C1 segment of cervical spinal cord (tissue), 14 donors: ENCODE data around the gene SMIM20.
"Not testable (repeated sequence)": the region's sequence is repeated elsewhere in the genome, so short reads cannot be mapped to it uniquely, and the experiment has no call there.

ENCODE experiments used
- DNase-seq, 14 donors: peaks; one replicate each; lab custom pipeline; 2025; lab: John Stamatoyannopoulos, UW

The SMIM20 gene

GRCh38 chr4:25890571-25891485 lies 23.2 kb upstream of the SMIM20 start:
- peak in 1 of 14 donors; percentile 8 for DNase-seq

- DNase-seq, result no peak
These were observed 21.2 kb upstream of the SMIM20 start for GRCh38 chr4:25892796-25893195.

- no peak for DNase-seq
These were observed 17.1 kb upstream of the SMIM20 start for GRCh38 chr4:25896776-25897539.

GRCh38 chr4:25900310-25900709 lies 13.7 kb upstream of the SMIM20 start:
- DNase-seq, result no peak

GRCh38 chr4:25901030-25901430 lies 13.0 kb upstream of the SMIM20 start:
- DNase-seq, result peak in 1 of 14 donors; percentile 69

GRCh38 chr4:25903900-25904747 lies 9.9 kb upstream of the SMIM20 start:
- DNase-seq, result peak in 1 of 14 donors; percentile 10

GRCh38 chr4:25904748-25905082 lies 9.3 kb upstream of the SMIM20 start:
- no peak for DNase-seq

- no peak for DNase-seq
These were observed 8.6 kb upstream of the SMIM20 start for GRCh38 chr4:25905371-25905770.

- not testable (repeated sequence) for DNase-seq
These were observed 7.9 kb upstream of the SMIM20 start for GRCh38 chr4:25906113-25906512.

GRCh38 chr4:25908491-25908901 lies 5.5 kb upstream of the SMIM20 start:
- DNase-seq, result peak in 1 of 14 donors; percentile 27

GRCh38 chr4:25911356-25911755 lies 2.7 kb upstream of the SMIM20 start:
- peak in 1 of 14 donors; percentile 40 for DNase-seq

GRCh38 chr4:25913056-25913850 lies 767 bp upstream of the SMIM20 start:
- DNase-seq, result peak in 5 of 14 donors; percentile 26 to 71 (median 57)

GRCh38 chr4:25914670-25915352 lies 791 bp downstream of the SMIM20 start:
- DNase-seq, result no peak

GRCh38 chr4:25915353-25915705 lies 1.3 kb downstream of the SMIM20 start:
- peak in 1 of 14 donors; percentile 23 for DNase-seq

- DNase-seq, result no peak
These were observed 2.9 kb downstream of the SMIM20 start for GRCh38 chr4:25916870-25917269.

- DNase-seq, result no peak
These were observed 5.7 kb downstream of the SMIM20 start for GRCh38 chr4:25919676-25920075.

GRCh38 chr4:25921922-25922321 lies 7.9 kb downstream of the SMIM20 start:
- no peak for DNase-seq

GRCh38 chr4:25922812-25923369 lies 8.9 kb downstream of the SMIM20 start:
- no peak for DNase-seq

GRCh38 chr4:25923745-25924144 lies 9.7 kb downstream of the SMIM20 start:
- DNase-seq, result no peak
